Chondrocyte (in vitro differentiated cells): Measurements from ENCODE around the gene GNB1L. TPM values are rescaled to one million over a fixed set of nuclear protein-coding genes. Genes with fewer than 3 reads are reported as not detected.
"Not testable (repeated sequence)": the region's sequence is repeated elsewhere in the genome, so short reads cannot be mapped to it uniquely, and the experiment has no call there.

ENCODE experiments used
- DNase-seq: peaks from one replicate; pipeline ENCODE4 v3.0.0; 2021; ENCODE audit warnings: mixed read lengths, low spot score
- H3K27ac Mint-ChIP-seq: one replicate; pipeline ENCODE4 v1.8.0; 2021; ENCODE audit warnings: mild to moderate bottlenecking, moderate library complexity, mixed read lengths; ENCODE audit not compliant: unreplicated experiment
- H3K27me3 Mint-ChIP-seq: 2 replicates; pipeline ENCODE4 v1.8.0; 2021; ENCODE audit warnings: low read depth, mixed read lengths
- H3K36me3 Mint-ChIP-seq: 2 replicates; pipeline ENCODE4 v1.8.0; 2021; ENCODE audit warnings: low read depth, mixed read lengths
- H3K4me1 Mint-ChIP-seq: 2 replicates; pipeline ENCODE4 v1.8.0; 2021; ENCODE audit warnings: low read depth, mild to moderate bottlenecking, mixed read lengths
- H3K4me3 Mint-ChIP-seq: one replicate; pipeline ENCODE4 v1.8.0; 2021; ENCODE audit warnings: mild to moderate bottlenecking, moderate library complexity, mixed read lengths; ENCODE audit not compliant: unreplicated experiment
- H3K9me3 Mint-ChIP-seq: 2 replicates; pipeline ENCODE4 v1.8.0; 2021; ENCODE audit warnings: low read depth, mixed read lengths
- total RNA-seq: library from RNA; stranded (reverse); gene quantifications from 3 replicates; pipeline ENCODE4 v1.2.1, GENCODE V29; 2021
- TF ChIP-seq, protein P1 (sequence below): fragments of 200-600 bp; sonication (generic); IDR thresholded peaks from 2 replicates; pipeline ENCODE4 v1.5.0; 2021; ENCODE audit warnings: antibody characterized with exemption, mild to moderate bottlenecking, moderate library complexity

Gene GNB1L
- total RNA-seq, 1 donor from 2014 or later: 5.3 TPM

DNA sequence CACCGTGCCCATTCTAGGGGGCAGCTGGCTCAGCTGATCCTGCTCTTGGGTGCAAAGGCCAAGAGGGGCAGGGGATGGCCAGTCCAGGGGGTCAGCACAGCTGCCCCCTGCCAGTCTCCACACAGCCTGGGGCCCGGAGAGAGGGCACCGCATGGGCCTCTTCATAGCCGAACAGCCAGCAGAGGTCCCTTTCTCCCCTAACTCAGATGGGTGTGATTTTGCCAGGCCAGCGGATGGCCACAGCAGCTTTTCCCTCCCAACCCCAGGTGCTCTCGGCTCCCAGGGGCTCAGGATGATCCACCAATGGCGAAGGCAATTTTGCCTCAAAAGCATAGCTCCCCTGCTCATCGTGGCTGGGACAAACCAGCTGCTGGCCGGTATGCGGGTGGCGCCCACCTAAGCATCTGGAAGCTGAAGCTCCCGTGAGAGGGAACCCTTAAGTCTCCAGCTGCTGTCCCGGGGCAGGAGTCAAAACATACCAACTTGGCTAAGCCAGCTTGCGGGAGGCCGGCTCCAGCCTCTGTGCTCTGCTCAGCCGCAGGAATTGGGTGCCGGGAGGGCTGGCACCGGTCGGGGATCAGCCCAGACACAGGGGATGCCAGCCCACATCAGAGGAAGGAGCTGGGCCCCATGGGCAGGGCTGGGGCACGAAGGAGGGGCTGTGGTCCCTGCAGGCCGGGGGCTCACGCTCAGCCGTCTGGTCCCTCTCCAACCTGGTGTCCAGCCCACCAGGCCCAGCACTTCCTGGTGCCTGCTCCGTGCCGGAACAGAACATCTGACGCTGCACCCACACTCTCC lies 30.5 kb upstream of the GNB1L start:
- H3K27ac Mint-ChIP-seq: no peak overlapping the region
- peaks cover 34% of the 10 kb centered on the region for H3K4me1 Mint-ChIP-seq
- H3K9me3 Mint-ChIP-seq: no peaks in the 10 kb centered on the region
- DNase-seq: peak; percentile 86
- no peaks in the 10 kb centered on the region for H3K36me3 Mint-ChIP-seq
- no peak overlapping the region for H3K4me3 Mint-ChIP-seq
- H3K27me3 Mint-ChIP-seq: no peaks in the 10 kb centered on the region
- TF ChIP-seq, protein P1, sequence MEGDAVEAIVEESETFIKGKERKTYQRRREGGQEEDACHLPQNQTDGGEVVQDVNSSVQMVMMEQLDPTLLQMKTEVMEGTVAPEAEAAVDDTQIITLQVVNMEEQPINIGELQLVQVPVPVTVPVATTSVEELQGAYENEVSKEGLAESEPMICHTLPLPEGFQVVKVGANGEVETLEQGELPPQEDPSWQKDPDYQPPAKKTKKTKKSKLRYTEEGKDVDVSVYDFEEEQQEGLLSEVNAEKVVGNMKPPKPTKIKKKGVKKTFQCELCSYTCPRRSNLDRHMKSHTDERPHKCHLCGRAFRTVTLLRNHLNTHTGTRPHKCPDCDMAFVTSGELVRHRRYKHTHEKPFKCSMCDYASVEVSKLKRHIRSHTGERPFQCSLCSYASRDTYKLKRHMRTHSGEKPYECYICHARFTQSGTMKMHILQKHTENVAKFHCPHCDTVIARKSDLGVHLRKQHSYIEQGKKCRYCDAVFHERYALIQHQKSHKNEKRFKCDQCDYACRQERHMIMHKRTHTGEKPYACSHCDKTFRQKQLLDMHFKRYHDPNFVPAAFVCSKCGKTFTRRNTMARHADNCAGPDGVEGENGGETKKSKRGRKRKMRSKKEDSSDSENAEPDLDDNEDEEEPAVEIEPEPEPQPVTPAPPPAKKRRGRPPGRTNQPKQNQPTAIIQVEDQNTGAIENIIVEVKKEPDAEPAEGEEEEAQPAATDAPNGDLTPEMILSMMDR: no peak

DNA sequence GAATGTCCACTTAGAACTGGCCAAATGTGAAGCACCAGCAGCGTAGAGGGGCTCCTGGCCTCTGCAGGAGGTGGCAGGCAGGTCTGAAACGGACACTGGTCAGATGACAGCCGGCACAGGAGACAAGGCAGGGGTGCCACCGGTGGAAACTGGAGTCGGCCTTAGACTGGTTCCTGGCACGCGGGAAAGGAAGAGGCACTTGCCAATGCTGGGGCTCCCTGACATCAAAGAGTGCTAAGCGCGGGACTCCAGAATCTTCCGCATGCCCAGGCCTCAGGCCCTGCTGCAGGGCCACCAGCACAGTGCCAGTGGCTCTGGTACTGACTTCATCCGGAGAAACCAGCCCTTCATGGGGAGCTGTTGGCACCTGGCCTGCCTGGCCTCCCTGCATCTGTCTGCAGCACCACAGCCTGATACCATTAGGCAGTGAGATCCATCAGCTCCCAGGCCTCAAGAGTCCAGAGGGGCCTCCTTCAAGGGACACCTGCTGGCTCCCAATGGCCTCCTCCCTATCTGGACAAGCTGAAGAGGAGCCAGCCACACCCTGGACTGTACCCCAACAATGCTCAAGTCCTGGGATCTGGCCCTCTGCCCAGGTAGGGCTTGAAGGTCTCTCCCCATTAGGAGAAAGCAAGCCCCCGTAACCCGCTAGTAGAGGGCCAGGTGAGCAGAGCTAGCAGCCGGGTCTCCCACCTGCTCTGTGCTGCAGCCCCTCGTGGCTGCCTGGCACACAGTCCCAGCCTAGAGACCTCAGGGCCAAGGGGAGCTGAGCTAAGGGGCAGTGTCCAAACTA lies 29.7 kb upstream of the GNB1L start:
- Mint-ChIP-seq H3K4me3 (no peak overlapping the region), H3K4me1 (peaks cover 37% of the 10 kb centered on the region), H3K27me3 (no peaks in the 10 kb centered on the region), H3K36me3 (no peaks in the 10 kb centered on the region), H3K9me3 (no peaks in the 10 kb centered on the region), H3K27ac (no peak overlapping the region)
- TF ChIP-seq, protein P1: no peak
- DNase-seq: peak; percentile 63

DNA sequence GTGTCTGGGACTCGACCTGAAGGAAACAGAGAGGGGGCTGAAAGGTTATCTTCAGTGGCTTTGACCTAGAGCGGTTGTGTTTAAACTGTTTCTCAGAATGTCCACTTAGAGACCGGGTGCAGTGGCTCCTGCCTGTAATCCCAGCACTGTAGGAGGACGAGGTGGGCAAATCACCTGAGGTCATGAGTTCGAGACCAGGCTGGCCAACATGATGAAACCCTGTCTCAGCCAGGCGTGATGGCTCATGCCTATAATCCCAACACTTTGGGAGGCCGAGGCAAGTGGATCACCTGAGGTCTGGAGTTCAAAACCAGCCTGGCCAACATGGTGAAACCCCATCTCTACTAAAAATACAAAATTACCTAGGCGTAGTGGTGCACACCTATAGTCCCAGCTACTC lies 28.8 kb upstream of the GNB1L start:
- DNase-seq: peak; percentile 19
- H3K27me3 Mint-ChIP-seq, H3K4me3 Mint-ChIP-seq, H3K27ac Mint-ChIP-seq, H3K36me3 Mint-ChIP-seq, H3K9me3 Mint-ChIP-seq: not testable (repeated sequence)
- H3K4me1 Mint-ChIP-seq: peaks cover 45% of the 10 kb centered on the region

DNA sequence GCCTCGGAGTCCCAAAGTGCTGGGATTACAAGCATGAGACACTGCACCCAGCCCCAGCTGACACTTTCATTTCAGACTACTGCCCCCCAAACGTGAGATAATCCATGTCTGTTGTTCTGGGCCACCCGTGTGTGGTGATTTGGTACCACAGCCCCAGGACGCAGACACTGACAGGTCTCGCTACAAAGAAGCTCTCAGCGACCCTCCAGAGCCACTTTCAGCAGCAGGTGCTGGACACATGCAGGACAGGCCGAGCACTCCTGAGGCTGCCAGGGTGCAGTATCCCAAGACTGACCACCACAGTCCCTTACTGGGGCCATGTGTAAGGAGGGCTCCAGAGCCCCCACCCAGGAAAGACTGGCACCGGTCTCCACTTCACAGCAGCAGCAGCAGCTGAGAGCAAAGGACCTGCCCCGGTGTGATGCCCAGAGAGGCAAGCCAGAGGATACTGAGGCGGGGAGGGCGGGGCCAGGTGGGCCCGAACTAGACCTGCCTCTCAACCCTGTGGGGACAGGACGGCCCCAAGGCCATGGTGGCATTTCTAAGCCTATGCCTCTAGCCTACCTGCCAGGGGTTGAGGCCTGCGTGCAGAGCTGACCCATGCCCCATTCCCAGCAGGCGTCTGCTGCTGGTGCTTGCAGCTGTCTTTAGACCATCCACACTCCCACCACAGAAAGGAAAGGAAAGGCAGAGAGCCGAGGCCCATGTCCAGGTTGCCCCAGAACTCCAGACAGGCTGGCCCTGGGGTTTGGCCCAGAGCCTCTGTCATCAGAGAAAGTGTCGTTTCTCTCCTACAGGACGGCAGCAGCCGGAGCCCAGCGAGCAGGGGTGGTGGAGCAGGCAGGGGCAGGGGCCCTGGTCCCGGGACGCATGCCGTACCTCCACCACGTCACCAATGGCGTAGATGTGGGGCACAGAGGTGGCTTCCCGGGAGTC lies 28.0 kb upstream of the GNB1L start:
- TF ChIP-seq, protein P1: no peak
- DNase-seq: peak; percentile 76
- peak overlapping the region; percentile 95 for H3K27ac Mint-ChIP-seq
- H3K27me3 Mint-ChIP-seq: no peaks in the 10 kb centered on the region
- no peaks in the 10 kb centered on the region for H3K36me3 Mint-ChIP-seq
- no peaks in the 10 kb centered on the region for H3K9me3 Mint-ChIP-seq
- H3K4me1 Mint-ChIP-seq: peaks cover 52% of the 10 kb centered on the region
- H3K4me3 Mint-ChIP-seq: no peak overlapping the region

DNA sequence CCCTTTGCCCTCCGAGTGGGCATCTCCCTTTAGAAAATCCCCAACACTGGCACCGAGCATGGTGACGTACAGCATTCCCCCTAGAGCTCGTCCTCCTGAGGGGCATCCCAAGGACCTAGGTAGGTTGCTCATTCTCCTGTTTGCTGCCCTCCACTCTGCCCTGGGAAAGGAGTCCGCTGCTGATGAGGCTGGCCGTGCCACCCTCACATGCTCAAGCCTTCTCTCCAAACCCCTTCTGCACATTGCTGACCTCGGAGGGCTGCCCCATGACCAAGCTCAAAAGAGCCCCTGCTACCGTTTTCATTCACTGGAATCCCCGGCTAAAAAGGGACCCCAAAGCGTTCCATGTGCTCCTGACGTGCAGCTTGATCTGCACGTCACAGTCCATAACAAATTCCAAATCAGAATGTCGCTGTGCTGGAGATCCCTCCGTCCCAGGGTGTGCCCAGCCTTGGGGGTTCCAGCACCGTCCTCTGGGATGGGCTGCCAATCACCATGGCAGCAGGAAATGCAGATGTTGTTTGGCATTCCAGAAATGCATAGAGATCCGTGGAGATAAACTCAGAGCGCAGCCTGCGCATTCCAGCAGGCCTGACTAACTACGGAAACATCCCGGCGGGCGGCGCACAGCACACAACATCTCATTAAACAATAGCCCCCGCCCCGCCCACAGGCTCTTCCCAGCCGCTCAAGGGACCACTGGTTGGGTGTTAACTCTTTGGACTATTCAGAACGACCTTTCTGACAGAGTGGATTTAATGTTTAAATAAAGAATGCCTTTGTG lies 26.3 kb upstream of the GNB1L start:
- Mint-ChIP-seq H3K36me3 (no peaks in the 10 kb centered on the region), H3K9me3 (no peaks in the 10 kb centered on the region), H3K4me1 (peaks cover 56% of the 10 kb centered on the region), H3K4me3 (peak overlapping the region; percentile 61), H3K27me3 (no peaks in the 10 kb centered on the region), H3K27ac (peak overlapping the region; percentile 95)
- TF ChIP-seq, protein P1: peak; percentile 25
- peak; percentile 97 for DNase-seq
